HG02943 (cell line): ENCODE data around the gene RASA1.

Experiments
- ATAC-seq: cut with Tn5 transposase; IDR thresholded peaks from one replicate; pipeline ENCODE4 v1.9.1; 2021; ENCODE audit warnings: mild to moderate bottlenecking, low read depth, moderate library complexity; ENCODE audit not compliant: unreplicated experiment

Gene RASA1

DNA sequence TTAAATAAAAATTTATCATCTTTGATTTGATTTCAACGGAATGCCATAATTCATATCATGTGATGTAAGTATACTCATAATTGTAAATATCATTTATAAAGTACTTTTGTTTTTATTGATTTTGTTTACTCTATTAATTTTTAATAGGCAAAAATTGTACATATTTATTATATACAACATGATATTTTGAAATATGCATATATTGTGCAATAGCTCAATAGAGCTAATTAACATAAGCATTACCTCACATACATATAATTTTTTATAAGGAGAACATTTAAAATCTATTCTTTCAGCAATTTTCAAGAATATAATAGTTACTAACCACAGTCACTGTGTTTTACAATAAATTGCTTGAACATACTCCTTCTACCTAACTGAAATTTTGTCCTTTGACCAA lies 170.0 kb downstream of the RASA1 start:
- ATAC-seq = no peak

DNA sequence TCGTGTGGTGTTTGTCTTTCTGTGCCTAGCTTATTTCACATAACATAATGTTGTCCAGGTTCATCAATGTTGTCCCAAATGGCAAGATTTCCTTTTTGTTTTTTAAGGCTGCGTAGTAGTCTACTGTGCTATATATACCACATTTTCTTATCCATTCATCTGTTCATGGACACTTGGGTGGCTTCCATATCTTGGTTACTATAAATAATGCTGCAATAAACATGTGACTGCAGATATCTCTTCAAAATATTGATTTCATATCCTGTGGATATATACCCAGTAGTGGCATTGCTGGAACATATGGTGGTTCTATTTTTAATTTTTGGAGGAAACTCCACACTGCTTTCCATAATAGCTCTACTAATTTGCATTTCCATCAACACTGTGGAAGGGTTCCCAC lies 170.5 kb downstream of the RASA1 start:
- ATAC-seq = no peak
